Suprapubic skin (tissue), 4 donors: ENCODE results near the gene METTL5. TPM values are rescaled to one million over a fixed set of nuclear protein-coding genes. Genes with fewer than 3 reads are reported as not detected.
"Not testable (repeated sequence)": the region's sequence is repeated elsewhere in the genome, so short reads cannot be mapped to it uniquely, and the experiment has no call there.

Experiments used
- DNase-seq, 2 donors: peaks; one replicate each; pipeline ENCODE4 v3.0.0-alpha.2; 2019; ENCODE audit warnings: low spot score in 2 of 2
- H3K27ac ChIP-seq: fragments of 200-600 bp; sonication (generic); one replicate; pipeline ENCODE4 v1.5.1; 2019
- H3K27me3 ChIP-seq: fragments of 200-600 bp; sonication (generic); one replicate; pipeline ENCODE4 v1.5.1; 2019
- H3K36me3 ChIP-seq: fragments of 200-600 bp; sonication (generic); one replicate; pipeline ENCODE4 v1.5.1; 2019
- H3K4me1 ChIP-seq: fragments of 200-600 bp; sonication (generic); one replicate; pipeline ENCODE4 v1.5.1; 2019
- H3K4me3 ChIP-seq: fragments of 200-600 bp; sonication (generic); one replicate; pipeline ENCODE4 v1.5.1; 2019; ENCODE audit warnings: mild to moderate bottlenecking
- H3K9me3 ChIP-seq: fragments of 200-600 bp; sonication (generic); one replicate; pipeline ENCODE4 v1.5.1; 2019
- CTCF ChIP-seq, 2 donors: fragments of 200-600 bp in 1 of 2; fragments of 450-650 bp in 1 of 2; sonication (generic) in 1 of 2; IDR thresholded peaks; one replicate each; pipeline ENCODE4 v1.5.1; 2016 to 2019; ENCODE audit warnings: antibody characterized with exemption in 2 of 2, mild to moderate bottlenecking in 1 of 2, moderate library complexity in 1 of 2
- EP300 ChIP-seq: sonication (generic); formaldehyde crosslinking; IDR thresholded peaks from one replicate; pipeline ENCODE4 v1.6.1; 2017; ENCODE audit warnings: antibody characterized with exemption
- POLR2A ChIP-seq, 2 donors: fragments of 450-650 bp; IDR thresholded peaks; one replicate each; pipeline ENCODE4 v1.6.1; 2017; ENCODE audit warnings: antibody characterized with exemption in 2 of 2, mild to moderate bottlenecking in 2 of 2, moderate library complexity in 2 of 2
- POLR2AphosphoS5 ChIP-seq, 3 donors: sonication (generic); formaldehyde crosslinking; IDR thresholded peaks; one replicate each; pipeline ENCODE4 v1.6.1; 2017; ENCODE audit warnings: antibody characterized with exemption in 3 of 3
- WGBS: methylation state at CpG from one replicate; pipeline ENCODE4 v1.1.5; 2018; 5-methylcytosine and 5-hydroxymethylcytosine counted together
- total RNA-seq, 4 donors: library from RNA; depleted of rRNA; stranded (reverse); fragments of >200 nt; gene quantifications; one replicate each; pipeline ENCODE4 v1.1.0, GENCODE V29; 2016

METTL5 gene
- total RNA-seq, 4 donors from 2014 or later: 34.8 to 43.9 (median 41.2) TPM

GRCh38 chr2:169849710-169850109, 25.0 kb upstream of the METTL5 start:
- Histone ChIP-seq H3K27me3 (no peaks in the 10 kb centered on the region), H3K36me3 (no peaks in the 10 kb centered on the region), H3K27ac (no peak overlapping the region), H3K9me3 (no peaks in the 10 kb centered on the region), H3K4me1 (peaks cover 4% of the 10 kb centered on the region), H3K4me3 (no peak overlapping the region)
- no peak for DNase-seq
- WGBS: 95% methylated on average over 1 of the region's 1 CpG
- TF ChIP-seq CTCF (IDR thresholded peaks at IDR 0.05): no peak
- no peak for TF ChIP-seq POLR2AphosphoS5 (IDR thresholded peaks at IDR 0.05)
- TF ChIP-seq EP300: no peak
- TF ChIP-seq POLR2A (IDR thresholded peaks at IDR 0.05): no peak

GRCh38 chr2:169848959-169849693, 24.4 kb upstream of the METTL5 start:
- H3K9me3 ChIP-seq, H3K27me3 ChIP-seq, H3K4me3 ChIP-seq, H3K27ac ChIP-seq, DNase-seq, H3K36me3 ChIP-seq, H3K4me1 ChIP-seq: not testable (repeated sequence)
- 83% methylated on average over 8 of the region's 8 CpGs for WGBS

DNA sequence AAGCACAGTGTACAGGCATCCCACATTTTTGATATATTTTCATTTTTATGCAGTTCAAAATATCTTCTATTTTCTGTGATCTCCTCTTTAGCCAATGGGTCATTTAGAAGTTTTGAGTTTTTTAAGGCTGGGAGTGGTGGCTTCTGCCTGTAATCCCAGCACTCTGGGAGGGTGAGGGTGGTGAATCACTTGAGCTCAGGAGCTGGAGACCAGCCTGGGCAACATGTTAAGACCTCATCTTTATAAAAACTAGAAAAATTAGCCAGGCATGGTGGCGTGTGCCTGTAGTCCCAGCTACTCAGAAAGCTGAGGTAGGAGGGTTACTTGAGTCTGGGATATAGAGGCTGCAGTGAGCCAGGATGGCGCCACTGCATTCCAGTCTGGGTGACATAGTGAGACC, 20.3 kb upstream of the METTL5 start:
- Histone ChIP-seq H3K4me3 (no peak overlapping the region), H3K9me3 (no peaks in the 10 kb centered on the region), H3K36me3 (no peaks in the 10 kb centered on the region), H3K27ac (no peak overlapping the region), H3K4me1 (peaks cover 8% of the 10 kb centered on the region), H3K27me3 (no peaks in the 10 kb centered on the region)
- 87% methylated on average over 2 of the region's 2 CpGs for WGBS
- no peak for TF ChIP-seq EP300
- no peak for TF ChIP-seq POLR2A (IDR thresholded peaks at IDR 0.05)
- no peak for TF ChIP-seq CTCF (IDR thresholded peaks at IDR 0.05)
- DNase-seq: no peak

DNA sequence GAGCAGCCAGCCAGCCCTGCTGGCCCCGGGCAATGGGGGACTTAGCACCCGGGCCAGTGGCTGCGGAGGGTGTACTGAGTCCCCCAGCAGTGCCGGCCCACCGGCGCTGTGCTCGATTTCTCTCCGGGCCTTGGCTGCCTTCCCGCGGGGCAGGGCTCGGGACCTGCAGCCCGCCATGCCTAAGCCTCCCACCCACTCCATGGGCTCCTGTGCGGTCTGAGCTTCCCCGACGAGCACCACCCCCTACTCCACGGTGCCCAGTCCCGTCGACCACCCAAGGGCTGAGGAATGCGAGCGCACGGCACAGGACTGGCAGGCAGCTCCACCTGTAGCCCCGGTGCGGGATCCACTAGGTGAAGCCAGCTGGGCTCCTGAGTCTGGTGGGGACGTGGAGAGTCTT, 16.9 kb upstream of the METTL5 start:
- H3K27ac ChIP-seq, H3K36me3 ChIP-seq, DNase-seq, H3K9me3 ChIP-seq, H3K4me1 ChIP-seq, H3K4me3 ChIP-seq, H3K27me3 ChIP-seq: not testable (repeated sequence)
- 100% methylated on average over 1 of the region's 24 CpGs for WGBS

DNA sequence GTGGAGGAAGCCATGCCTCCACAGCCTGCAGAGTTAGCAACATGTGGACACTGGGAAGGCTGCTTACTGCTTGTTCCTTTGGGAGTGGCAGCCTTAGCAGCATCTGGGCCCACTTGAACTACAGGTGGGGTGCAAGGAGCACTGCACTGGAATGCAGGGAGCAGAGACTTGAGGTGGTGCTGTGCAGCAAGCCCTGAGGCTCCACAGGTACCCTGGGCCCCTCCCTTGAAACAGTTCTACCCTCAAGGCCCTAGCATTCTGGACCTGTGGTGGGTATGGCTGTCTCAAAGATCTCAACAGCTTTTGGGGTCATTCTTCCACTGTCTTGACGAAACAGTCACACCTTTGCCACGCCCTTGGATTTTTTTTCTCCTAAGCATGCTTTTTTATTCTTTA, 16.0 kb upstream of the METTL5 start:
- DNase-seq: no peak
- Histone ChIP-seq H3K4me3 (no peak overlapping the region), H3K27ac (no peak overlapping the region), H3K36me3 (no peaks in the 10 kb centered on the region), H3K4me1 (peaks cover 6% of the 10 kb centered on the region), H3K9me3 (no peaks in the 10 kb centered on the region), H3K27me3 (no peaks in the 10 kb centered on the region)
- TF ChIP-seq EP300 (no peak), CTCF (IDR thresholded peaks at IDR 0.05) (no peak), POLR2AphosphoS5 (IDR thresholded peaks at IDR 0.05) (no peak), POLR2A (IDR thresholded peaks at IDR 0.05) (no peak)
- WGBS: 84% methylated on average over 2 of the region's 2 CpGs

DNA sequence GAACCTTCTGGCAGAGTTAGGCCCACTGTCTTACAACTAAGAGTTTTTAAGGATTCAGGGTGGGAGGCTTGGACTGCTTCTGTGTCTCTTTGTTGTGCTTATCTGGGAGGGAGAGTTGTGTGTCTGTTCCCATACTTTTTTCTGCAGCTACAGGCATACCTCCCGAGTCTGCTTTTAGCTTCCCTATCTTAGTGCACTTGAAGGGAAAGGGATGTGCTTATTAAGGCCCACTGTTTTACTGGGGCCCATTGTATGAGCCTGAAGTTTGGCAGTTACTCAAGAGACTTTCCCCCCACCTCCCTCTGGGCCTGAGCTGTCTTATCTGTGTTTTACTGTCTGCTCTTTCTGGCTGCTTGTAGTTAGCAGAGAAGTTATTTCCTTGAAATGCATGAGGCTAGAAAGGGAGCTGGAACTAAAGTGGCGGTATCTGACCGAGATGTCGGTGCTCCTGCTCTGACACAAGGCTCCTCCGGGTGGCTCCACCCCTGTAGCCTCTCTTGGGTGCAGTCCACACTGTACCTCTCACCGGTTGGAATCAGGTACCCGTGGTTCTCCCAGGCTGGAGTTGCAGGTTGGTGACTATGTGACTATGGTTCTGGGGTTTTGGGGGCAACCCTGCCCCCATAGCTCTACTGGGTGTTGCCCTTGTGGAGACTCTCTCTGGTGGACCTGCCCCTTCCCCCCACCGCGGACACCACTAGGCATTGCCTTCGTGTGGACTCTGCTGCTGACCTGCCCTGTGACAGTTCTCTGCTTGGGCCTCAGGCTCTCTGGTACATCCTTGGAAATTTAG, 15.4 kb upstream of the METTL5 start:
- Histone ChIP-seq H3K4me1 (peaks cover 6% of the 10 kb centered on the region), H3K27ac (no peak overlapping the region), H3K36me3 (no peaks in the 10 kb centered on the region), H3K4me3 (no peak overlapping the region), H3K27me3 (no peaks in the 10 kb centered on the region), H3K9me3 (no peaks in the 10 kb centered on the region)
- DNase-seq: no peak
- TF ChIP-seq CTCF (IDR thresholded peaks at IDR 0.05): no peak
- TF ChIP-seq POLR2A (IDR thresholded peaks at IDR 0.05): no peak
- TF ChIP-seq POLR2AphosphoS5 (IDR thresholded peaks at IDR 0.05): no peak
- TF ChIP-seq EP300: no peak
- WGBS: 90% methylated on average over 10 of the region's 10 CpGs
